Right lobe of liver (tissue), 4 donors: ENCODE results near the gene ABLIM2.

Source experiments
- CTCF ChIP-seq, 4 donors: fragments of 200-600 bp in 3 of 4; fragments of 450-650 bp in 1 of 4; IDR thresholded peaks; one replicate each; pipeline versions ENCODE4 v1.5.1 to v1.8.0; 2016 to 2022; ENCODE audit warnings: antibody characterized with exemption in 4 of 4, mild to moderate bottlenecking in 2 of 4
- POLR2A ChIP-seq: fragments of 450-650 bp; IDR thresholded peaks from one replicate; pipeline ENCODE4 v1.6.1; 2017; ENCODE audit warnings: antibody characterized with exemption, mild to moderate bottlenecking
- donor health status: DM: no; HTN: no; CAD: no.
- donor health status: DM: no; HTN: no; CAD: no.
- donor health status: DM: no; HTN: yes; CAD: no.

DNA sequence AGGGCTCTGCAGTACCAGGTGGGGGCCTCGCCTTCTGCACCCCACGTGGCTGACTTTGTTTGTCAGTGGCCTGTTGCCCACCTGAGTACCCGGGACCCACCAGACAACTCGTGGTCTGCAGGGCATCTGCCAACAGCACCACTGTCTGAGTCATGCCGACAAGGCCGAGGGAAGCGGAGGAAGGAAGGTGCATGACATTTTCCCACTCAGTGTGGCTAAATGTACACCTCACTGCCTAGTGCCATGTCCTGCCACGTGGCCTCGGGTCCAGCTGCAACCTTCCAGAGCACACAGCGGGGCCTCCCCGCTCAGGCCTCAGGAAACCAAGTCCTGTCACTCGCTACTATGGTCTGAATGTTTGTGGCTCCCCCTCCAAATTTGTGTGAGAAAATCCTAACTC, 22.1 kb downstream of the ABLIM2 start:
- TF ChIP-seq CTCF (IDR thresholded peaks at IDR 0.05) (no peak), POLR2A (no peak)
